ENCODE measurements around the gene MFSD6. TPM values are rescaled to one million over a fixed set of nuclear protein-coding genes. Genes with fewer than 3 reads are reported as not detected.

MFSD6 gene
- polyA plus RNA-seq, 2 of the 4 experiments (the other 2 are of a cell fraction) = 14.3 to 41.3 TPM

DNA sequence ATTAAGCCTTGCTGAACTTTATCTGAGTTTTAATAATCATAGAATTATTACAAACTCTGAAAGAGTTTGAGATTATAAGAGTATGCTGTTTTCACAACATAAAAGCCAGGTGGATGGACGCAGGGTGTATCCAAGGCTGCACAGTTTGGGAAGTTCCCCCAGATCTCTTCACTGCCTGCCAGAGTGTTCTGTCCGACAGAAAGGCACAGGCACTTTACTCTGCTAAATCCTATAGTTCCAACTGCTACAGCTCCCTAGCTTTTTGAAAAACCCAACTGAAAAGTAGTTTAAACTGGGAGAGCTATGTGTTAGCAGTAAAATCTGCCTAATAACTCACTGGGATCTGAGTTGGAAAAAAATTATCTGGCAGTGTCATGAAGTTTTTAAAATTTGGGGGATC, 38.0 kb downstream of the MFSD6 start (continued):
- TF ChIP-seq, protein P1, sequence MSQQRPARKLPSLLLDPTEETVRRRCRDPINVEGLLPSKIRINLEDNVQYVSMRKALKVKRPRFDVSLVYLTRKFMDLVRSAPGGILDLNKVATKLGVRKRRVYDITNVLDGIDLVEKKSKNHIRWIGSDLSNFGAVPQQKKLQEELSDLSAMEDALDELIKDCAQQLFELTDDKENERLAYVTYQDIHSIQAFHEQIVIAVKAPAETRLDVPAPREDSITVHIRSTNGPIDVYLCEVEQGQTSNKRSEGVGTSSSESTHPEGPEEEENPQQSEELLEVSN (IDR thresholded peaks at IDR 0.05; ENCODE audit: borderline replicate concordance, low read depth) = no peak

DNA sequence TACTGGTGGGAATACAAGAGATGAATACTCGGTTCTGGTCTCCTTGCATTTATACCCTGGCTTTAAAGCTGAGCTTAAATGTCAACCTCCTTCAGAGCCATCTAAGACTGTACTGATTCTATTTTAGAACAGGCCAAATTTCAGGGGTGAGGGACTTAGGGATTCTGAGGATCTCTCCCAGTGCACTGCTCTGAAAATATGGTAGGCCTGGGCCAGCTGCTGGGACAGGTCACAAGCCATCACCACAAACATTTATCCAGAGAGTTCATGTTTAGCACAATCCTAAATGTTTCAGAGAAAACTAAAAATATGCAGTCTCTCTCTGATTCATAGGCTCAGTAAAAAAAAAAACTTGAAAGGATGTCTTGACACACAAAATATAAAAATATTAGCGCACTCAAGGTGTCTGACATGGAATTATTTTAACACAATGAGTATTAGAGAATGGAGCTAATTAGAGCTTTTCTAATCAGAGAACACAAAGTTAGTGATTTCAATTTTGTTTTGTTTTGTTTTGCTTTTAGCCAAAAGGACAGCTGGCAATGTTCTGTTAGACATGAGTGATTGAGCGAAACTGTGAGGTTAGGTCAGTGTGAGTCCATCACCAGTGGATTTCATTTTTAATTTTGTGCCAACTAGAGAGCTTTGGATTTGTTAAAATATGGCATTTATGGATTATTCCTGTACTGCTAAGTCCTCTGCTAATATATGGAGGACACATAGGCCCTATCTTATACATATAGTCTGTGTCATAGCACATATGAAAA, 38.8 kb downstream of the MFSD6 start:
- Histone ChIP-seq H3K27ac (no peak overlapping the region), H3K9me3 (no peaks in the 10 kb centered on the region), H3K4me1 (peaks cover 3% of the 10 kb centered on the region; the same call in 1 of the 3 replicates), H3K4me2 (no peak overlapping the region), H3K4me3 (no peak overlapping the region)
- ChIA-PET POLR2A (no interaction called here), CTCF (interaction anchor here (0.6 to 2.1 kb wide), 2 partner anchors 10 to 686 kb away, joined by 3 to 6 read pairs; no protein-coding TSS in a partner anchor)
- 90% methylated on average over 3 of the region's 3 CpGs for WGBS (ENCODE audit: missing lambda C conversion rate)
- TF ChIP-seq NR3C1 (IDR thresholded peaks at IDR 0.05) = no peak
- TF ChIP-seq RAD21 (conservative IDR thresholded peaks at IDR 0.05 in 1 of 2, IDR thresholded peaks at IDR 0.05 in 1 of 2) = no peak
- TF ChIP-seq CHD2 (IDR thresholded peaks at IDR 0.05; ENCODE audit: low read length, partially characterized antibody) = no peak
- TF ChIP-seq, protein P1 (IDR thresholded peaks at IDR 0.05; ENCODE audit: borderline replicate concordance, low read depth) = no peak
- no peak for TF ChIP-seq SREBF2 (IDR thresholded peaks at IDR 0.05)
- no peak for TF ChIP-seq FOXS1 (CRISPR knock-in tag; IDR thresholded peaks at IDR 0.05)
- TF ChIP-seq RARB (CRISPR knock-in tag; IDR thresholded peaks at IDR 0.05) = no peak
- TF ChIP-seq, protein P2, sequence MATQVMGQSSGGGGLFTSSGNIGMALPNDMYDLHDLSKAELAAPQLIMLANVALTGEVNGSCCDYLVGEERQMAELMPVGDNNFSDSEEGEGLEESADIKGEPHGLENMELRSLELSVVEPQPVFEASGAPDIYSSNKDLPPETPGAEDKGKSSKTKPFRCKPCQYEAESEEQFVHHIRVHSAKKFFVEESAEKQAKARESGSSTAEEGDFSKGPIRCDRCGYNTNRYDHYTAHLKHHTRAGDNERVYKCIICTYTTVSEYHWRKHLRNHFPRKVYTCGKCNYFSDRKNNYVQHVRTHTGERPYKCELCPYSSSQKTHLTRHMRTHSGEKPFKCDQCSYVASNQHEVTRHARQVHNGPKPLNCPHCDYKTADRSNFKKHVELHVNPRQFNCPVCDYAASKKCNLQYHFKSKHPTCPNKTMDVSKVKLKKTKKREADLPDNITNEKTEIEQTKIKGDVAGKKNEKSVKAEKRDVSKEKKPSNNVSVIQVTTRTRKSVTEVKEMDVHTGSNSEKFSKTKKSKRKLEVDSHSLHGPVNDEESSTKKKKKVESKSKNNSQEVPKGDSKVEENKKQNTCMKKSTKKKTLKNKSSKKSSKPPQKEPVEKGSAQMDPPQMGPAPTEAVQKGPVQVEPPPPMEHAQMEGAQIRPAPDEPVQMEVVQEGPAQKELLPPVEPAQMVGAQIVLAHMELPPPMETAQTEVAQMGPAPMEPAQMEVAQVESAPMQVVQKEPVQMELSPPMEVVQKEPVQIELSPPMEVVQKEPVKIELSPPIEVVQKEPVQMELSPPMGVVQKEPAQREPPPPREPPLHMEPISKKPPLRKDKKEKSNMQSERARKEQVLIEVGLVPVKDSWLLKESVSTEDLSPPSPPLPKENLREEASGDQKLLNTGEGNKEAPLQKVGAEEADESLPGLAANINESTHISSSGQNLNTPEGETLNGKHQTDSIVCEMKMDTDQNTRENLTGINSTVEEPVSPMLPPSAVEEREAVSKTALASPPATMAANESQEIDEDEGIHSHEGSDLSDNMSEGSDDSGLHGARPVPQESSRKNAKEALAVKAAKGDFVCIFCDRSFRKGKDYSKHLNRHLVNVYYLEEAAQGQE (IDR thresholded peaks at IDR 0.05) = no peak
- DNase-seq (ENCODE audit: low read depth in 1 of 2, low spot score in 1 of 2) = no peak
- ATAC-seq = no peak
- no peak for FAIRE-seq

GRCh38 chr2:190447766-190448165, 39.6 kb downstream of the MFSD6 start:
- no peak overlapping the region for H3K4me2 ChIP-seq
- ChIA-PET POLR2A (no interaction called here), CTCF (interaction anchor here (2.1 kb wide), 1 partner anchor 11 kb away, joined by 6 read pairs; no protein-coding TSS in a partner anchor)
- FAIRE-seq (no peak), ATAC-seq (no peak), DNase-seq (ENCODE audit: low read depth in 1 of 2, low spot score in 1 of 2) (no peak)
- H3K4me1 ChIP-seq = peaks cover 3% of the 10 kb centered on the region; the same call in 1 of the 3 replicates
- H3K9me3 ChIP-seq = no peaks in the 10 kb centered on the region
- no peak overlapping the region for H3K4me3 ChIP-seq
- H3K27ac ChIP-seq = no peak overlapping the region
- no peak for TF ChIP-seq SREBF2 (IDR thresholded peaks at IDR 0.05)
- TF ChIP-seq MAFK (IDR thresholded peaks at IDR 0.05; ENCODE audit: partially characterized antibody) = no peak
- no peak for TF ChIP-seq USF2 (IDR thresholded peaks at IDR 0.05)
- TF ChIP-seq, protein P1 (IDR thresholded peaks at IDR 0.05; ENCODE audit: borderline replicate concordance, low read depth) = no peak
- no peak for TF ChIP-seq PHF8 (IDR thresholded peaks at IDR 0.05; ENCODE audit: borderline replicate concordance, low read depth)
- no peak for TF ChIP-seq MYC (IDR thresholded peaks at IDR 0.05; ENCODE audit: borderline replicate concordance, low read length)
- no peak for TF ChIP-seq CBX2 (IDR thresholded peaks at IDR 0.05; ENCODE audit: borderline replicate concordance, low read depth)
- no peak for TF ChIP-seq ZFP36 (IDR thresholded peaks at IDR 0.05; ENCODE audit: borderline replicate concordance, partially characterized antibody)
- no peak for TF ChIP-seq ZNF302 (CRISPR knock-in tag; IDR thresholded peaks at IDR 0.05)
- TF ChIP-seq, protein P2 (IDR thresholded peaks at IDR 0.05) = no peak
- TF ChIP-seq BHLHE40 (IDR thresholded peaks at IDR 0.05; ENCODE audit: low read depth, low read length) = no peak
- TF ChIP-seq ESRRA (IDR thresholded peaks at IDR 0.05; ENCODE audit: borderline replicate concordance, low read length) = no peak
- no peak for TF ChIP-seq RARB (CRISPR knock-in tag; IDR thresholded peaks at IDR 0.05)
- no peak for TF ChIP-seq ATOH8 (CRISPR knock-in tag; IDR thresholded peaks at IDR 0.05; ENCODE audit: low read depth)
- TF ChIP-seq SMC3 (IDR thresholded peaks at IDR 0.05) = no peak
- no peak for TF ChIP-seq HOXB5 (CRISPR knock-in tag; IDR thresholded peaks at IDR 0.05)
- no peak for TF ChIP-seq MAZ (IDR thresholded peaks at IDR 0.05; ENCODE audit: borderline replicate concordance, low read depth, low read length)
